Measurements from ENCODE around the gene MT2A.

MT2A gene

DNA sequence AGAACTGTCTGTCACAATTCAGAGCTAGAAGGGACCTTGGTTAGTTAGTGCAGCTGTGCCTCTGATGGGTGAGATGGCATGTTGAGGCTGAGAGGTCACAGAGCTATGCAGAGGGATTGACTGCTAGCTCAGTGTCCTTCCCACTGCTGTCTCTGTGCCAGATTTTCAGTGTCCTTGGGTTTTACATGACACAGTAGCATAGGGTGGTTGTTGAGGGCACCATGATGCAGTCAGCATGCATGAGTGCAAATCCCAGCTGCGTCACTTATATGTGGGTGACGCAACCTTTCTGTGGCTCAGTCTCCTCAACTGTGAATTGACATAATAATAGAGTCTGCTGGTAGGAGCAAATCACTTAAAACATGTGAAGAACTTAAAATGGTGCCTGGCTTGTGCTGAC lies 32.8 kb downstream of the MT2A start:
- Histone ChIP-seq H4K20me1 (ENCODE audit: insufficient read depth, low read length) (no peaks in the 10 kb centered on the region), H2AFZ (ENCODE audit: low read depth, low read length) (no peak overlapping the region), H3K9ac (ENCODE audit: low read depth, low read length) (no peak overlapping the region), H3K27ac (ENCODE audit: low read length) (no peak overlapping the region), H3K9me3 (ENCODE audit: insufficient read depth, low read length, severe bottlenecking) (no peaks in the 10 kb centered on the region), H3K4me3 (ENCODE audit: low read depth in 1 of 2, low read length in 2 of 2) (no peak overlapping the region), H3K36me3 (ENCODE audit: insufficient read depth, low read length) (no peaks in the 10 kb centered on the region), H3K27me3 (ENCODE audit: insufficient read depth, low read length, poor library complexity) (peaks cover 50% of the 10 kb centered on the region), H3K4me1 (ENCODE audit: insufficient read depth, low read length) (no peaks in the 10 kb centered on the region), H3K4me2 (ENCODE audit: insufficient read depth, low read length) (no peak overlapping the region), H3K79me2 (ENCODE audit: insufficient read depth, low read length) (no peaks in the 10 kb centered on the region)
- TF ChIP-seq, protein P1, sequence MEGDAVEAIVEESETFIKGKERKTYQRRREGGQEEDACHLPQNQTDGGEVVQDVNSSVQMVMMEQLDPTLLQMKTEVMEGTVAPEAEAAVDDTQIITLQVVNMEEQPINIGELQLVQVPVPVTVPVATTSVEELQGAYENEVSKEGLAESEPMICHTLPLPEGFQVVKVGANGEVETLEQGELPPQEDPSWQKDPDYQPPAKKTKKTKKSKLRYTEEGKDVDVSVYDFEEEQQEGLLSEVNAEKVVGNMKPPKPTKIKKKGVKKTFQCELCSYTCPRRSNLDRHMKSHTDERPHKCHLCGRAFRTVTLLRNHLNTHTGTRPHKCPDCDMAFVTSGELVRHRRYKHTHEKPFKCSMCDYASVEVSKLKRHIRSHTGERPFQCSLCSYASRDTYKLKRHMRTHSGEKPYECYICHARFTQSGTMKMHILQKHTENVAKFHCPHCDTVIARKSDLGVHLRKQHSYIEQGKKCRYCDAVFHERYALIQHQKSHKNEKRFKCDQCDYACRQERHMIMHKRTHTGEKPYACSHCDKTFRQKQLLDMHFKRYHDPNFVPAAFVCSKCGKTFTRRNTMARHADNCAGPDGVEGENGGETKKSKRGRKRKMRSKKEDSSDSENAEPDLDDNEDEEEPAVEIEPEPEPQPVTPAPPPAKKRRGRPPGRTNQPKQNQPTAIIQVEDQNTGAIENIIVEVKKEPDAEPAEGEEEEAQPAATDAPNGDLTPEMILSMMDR (IDR thresholded peaks at IDR 0.05; ENCODE audit: borderline replicate concordance, extremely low read depth, low read length, poor library complexity, severe bottlenecking): no peak
- TF ChIP-seq EZH2 (IDR thresholded peaks at IDR 0.05; ENCODE audit: borderline replicate concordance, low read depth, low read length, severe bottlenecking): no peak
- no peak for ATAC-seq (ENCODE audit: insufficient read depth, low read depth)
- DNase-seq: no peak

DNA sequence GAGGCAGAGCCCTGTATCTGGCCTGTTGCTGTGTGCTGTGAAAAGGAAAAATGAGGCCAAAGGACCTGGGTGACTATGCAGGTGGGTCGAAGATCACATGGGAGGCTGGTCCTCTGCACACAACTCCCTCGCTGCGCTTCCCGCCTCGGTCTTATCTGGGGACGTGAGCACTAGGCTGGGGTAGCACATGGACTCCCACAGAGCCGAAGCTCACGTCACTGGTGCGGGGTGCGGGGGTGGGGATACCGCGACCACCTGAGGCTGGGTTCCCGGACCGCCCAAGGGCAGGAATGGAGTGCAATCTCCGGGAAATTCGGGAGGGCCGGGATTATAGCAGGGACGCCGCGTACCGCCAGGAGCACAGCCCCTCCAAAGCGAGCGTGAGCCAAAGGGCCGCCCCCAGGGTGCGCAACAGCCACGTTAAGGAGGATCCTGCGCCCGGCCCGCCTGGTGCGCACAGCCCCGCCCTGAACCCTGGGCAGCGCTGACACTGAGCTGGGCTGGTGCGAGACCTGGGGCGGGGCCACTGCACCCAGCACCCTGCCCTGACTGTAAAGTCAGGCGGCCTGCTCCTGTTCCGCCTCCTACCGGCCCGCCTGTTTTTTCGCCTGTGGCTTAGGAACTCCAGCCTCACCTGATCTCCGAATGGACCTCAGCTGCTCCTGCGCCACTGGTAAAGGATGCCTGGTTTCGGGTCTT lies 34.8 kb downstream of the MT2A start:
- Histone ChIP-seq H3K4me2 (ENCODE audit: insufficient read depth, low read length) (no peak overlapping the region), H3K9ac (ENCODE audit: low read depth, low read length) (no peak overlapping the region)

DNA sequence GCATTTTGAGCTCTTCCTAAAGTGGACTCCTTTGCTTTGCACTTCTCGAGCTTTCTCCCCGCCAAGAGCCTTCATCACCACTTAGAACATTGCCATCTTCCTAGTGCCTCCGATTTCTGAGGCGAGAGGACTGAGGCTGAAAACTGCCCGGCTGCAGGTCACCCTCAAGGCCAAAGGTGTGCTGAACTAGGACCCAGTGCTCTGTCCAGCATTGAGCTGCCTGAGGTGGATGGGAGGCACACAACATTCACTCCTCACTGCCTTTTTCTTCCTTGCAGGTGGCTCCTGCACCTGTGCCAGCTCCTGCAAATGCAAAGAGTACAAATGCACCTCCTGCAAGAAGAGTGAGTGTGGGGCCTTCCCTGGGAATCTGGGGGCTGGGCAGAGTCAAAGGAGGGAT lies 35.4 kb downstream of the MT2A start:
- no peak overlapping the region for H3K4me3 ChIP-seq (ENCODE audit: low read depth in 1 of 2, low read length in 2 of 2)
- H3K4me1 ChIP-seq (ENCODE audit: insufficient read depth, low read length): no peaks in the 10 kb centered on the region
- TF ChIP-seq EZH2 (IDR thresholded peaks at IDR 0.05; ENCODE audit: borderline replicate concordance, low read depth, low read length, severe bottlenecking): no peak
- TF ChIP-seq, protein P1 (IDR thresholded peaks at IDR 0.05; ENCODE audit: borderline replicate concordance, extremely low read depth, low read length, poor library complexity, severe bottlenecking): no peak
- H3K79me2 ChIP-seq (ENCODE audit: insufficient read depth, low read length): no peaks in the 10 kb centered on the region
- no peak overlapping the region for H3K4me2 ChIP-seq (ENCODE audit: insufficient read depth, low read length)
- H3K36me3 ChIP-seq (ENCODE audit: insufficient read depth, low read length): no peaks in the 10 kb centered on the region
- no peak overlapping the region for H3K9ac ChIP-seq (ENCODE audit: low read depth, low read length)
- DNase-seq (no peak), ATAC-seq (ENCODE audit: insufficient read depth, low read depth) (no peak)
- H4K20me1 ChIP-seq (ENCODE audit: insufficient read depth, low read length): no peaks in the 10 kb centered on the region
- no peak overlapping the region for H2AFZ ChIP-seq (ENCODE audit: low read depth, low read length)
- H3K27me3 ChIP-seq (ENCODE audit: insufficient read depth, low read length, poor library complexity): peaks cover 48% of the 10 kb centered on the region
- H3K9me3 ChIP-seq (ENCODE audit: insufficient read depth, low read length, severe bottlenecking): no peaks in the 10 kb centered on the region
- no peak overlapping the region for H3K27ac ChIP-seq (ENCODE audit: low read length)

More for the DNA sequence above, 34.8 kb downstream of the MT2A start:
- DNase-seq (peak; percentile 57), ATAC-seq (ENCODE audit: insufficient read depth, low read depth) (peak; percentile 97)
- H3K9me3 ChIP-seq (ENCODE audit: insufficient read depth, low read length, severe bottlenecking): no peaks in the 10 kb centered on the region
- H3K27me3 ChIP-seq (ENCODE audit: insufficient read depth, low read length, poor library complexity): peaks cover 49% of the 10 kb centered on the region
- H4K20me1 ChIP-seq (ENCODE audit: insufficient read depth, low read length): no peaks in the 10 kb centered on the region
- H3K4me3 ChIP-seq (ENCODE audit: low read depth in 1 of 2, low read length in 2 of 2): no peak overlapping the region
- H2AFZ ChIP-seq (ENCODE audit: low read depth, low read length): no peak overlapping the region
- no peaks in the 10 kb centered on the region for H3K79me2 ChIP-seq (ENCODE audit: insufficient read depth, low read length)
- TF ChIP-seq, protein P1 (IDR thresholded peaks at IDR 0.05; ENCODE audit: borderline replicate concordance, extremely low read depth, low read length, poor library complexity, severe bottlenecking): no peak
- peak; percentile 36 for TF ChIP-seq EZH2 (IDR thresholded peaks at IDR 0.05; ENCODE audit: borderline replicate concordance, low read depth, low read length, severe bottlenecking)
- no peaks in the 10 kb centered on the region for H3K4me1 ChIP-seq (ENCODE audit: insufficient read depth, low read length)
- H3K36me3 ChIP-seq (ENCODE audit: insufficient read depth, low read length): no peaks in the 10 kb centered on the region
- H3K27ac ChIP-seq (ENCODE audit: low read length): no peak overlapping the region

All from DND-41 (cell line).